HepG2 (cell line): Measurements from ENCODE around the gene SYNJ2. TPM values are rescaled to one million over a fixed set of nuclear protein-coding genes. Genes with fewer than 3 reads are reported as not detected.

Experiments used
- ATAC-seq: fragments of 200-7000 bp; cut with Tn5 transposase; 3 replicates; pipeline ENCODE4 v1.9.1; 2020; ENCODE audit warnings: mild to moderate bottlenecking, moderate library complexity
- BruUV-seq: library from RNA; stranded (reverse); fragments of 400-500 nt; replicated peaks from 2 replicates; lab custom pipeline; 2021; lab: Mats Ljungman, UMichigan
- CTCF ChIA-PET: fragments of 300-600 bp; formaldehyde crosslinking; extraction: SDS; loops from one replicate; lab custom pipeline; 2021; ENCODE audit warnings: low total read pairs, inconsistent platforms, low intra/inter-chr PET ratio; lab: Yijun Ruan, JAX
- POLR2A ChIA-PET: fragments of 350-600 bp; sonication (Branson Sonifier 250); formaldehyde crosslinking; loops from one replicate; lab custom pipeline; 2020; ENCODE audit warnings: antibody characterized with exemption, inconsistent platforms; lab: Yijun Ruan, JAX
- DNase-seq: peaks from one replicate; pipeline ENCODE4 v3.0.0-alpha.2; 2015; ENCODE audit warnings: low spot score
- FAIRE-seq: peaks from 3 replicates; lab custom pipeline; 2011; peaks lifted over from hg19 to GRCh38; lab: Jason Lieb, UNC
- H2AFZ ChIP-seq: one replicate; pipeline ENCODE4 v1.6.1; 2011; ENCODE audit warnings: low read length, inconsistent platforms
- H3K27ac ChIP-seq: fragments of 300-600 bp; 3 replicates; pipeline ENCODE4 v1.8.0; 2011; ENCODE audit warnings: mixed run types, mild to moderate bottlenecking, mixed read lengths, low read length, inconsistent platforms; ENCODE audit not compliant: insufficient read depth; ENCODE audit errors: extremely low read length
- H3K27me3 ChIP-seq, 2 experiments: fragments of 200-600 bp in 1 of 2; 2 replicates in 1 of 2; 3 replicates in 1 of 2; pipeline versions ENCODE4 v1.6.0 to v1.8.0; 2011; ENCODE audit warnings: low read length in 2 of 2, mild to moderate bottlenecking in 2 of 2, moderate library complexity in 2 of 2, inconsistent platforms in 1 of 2; ENCODE audit not compliant: insufficient read depth in 2 of 2, control insufficient read depth in 1 of 2
- H3K36me3 ChIP-seq, 2 experiments: fragments of 200-600 bp in 1 of 2; replicated peaks in 1 of 2; 2 replicates in 1 of 2; 3 replicates in 1 of 2; pipeline versions ENCODE4 v1.5.1 to v1.8.0; 2011; ENCODE audit warnings: low read length in 2 of 2, inconsistent platforms in 1 of 2; ENCODE audit not compliant: insufficient read depth in 2 of 2, control insufficient read depth in 1 of 2
- H3K4me1 ChIP-seq: 2 replicates; pipeline ENCODE4 v1.5.1; 2012; ENCODE audit warnings: low read length, inconsistent platforms; ENCODE audit not compliant: insufficient read depth
- H3K4me2 ChIP-seq: 2 replicates; pipeline ENCODE4 v1.6.0; 2011; ENCODE audit warnings: low read depth, low read length, inconsistent platforms
- H3K4me3 ChIP-seq, 3 experiments: fragments of 200-600 bp in 1 of 3; sonication (generic), shearing (Covaris generic) in 1 of 3; replicated peaks in 1 of 3; 2 replicates each; pipeline ENCODE4 v1.5.1; 2011 to 2016; ENCODE audit warnings: low read length in 3 of 3, inconsistent platforms in 2 of 3, low read depth in 2 of 3, mild to moderate bottlenecking in 2 of 3, control low read depth in 1 of 3, mixed read lengths in 1 of 3; ENCODE audit not compliant: insufficient read depth in 1 of 3
- H3K79me2 ChIP-seq: one replicate; pipeline ENCODE4 v1.6.1; 2011; ENCODE audit warnings: low read length, inconsistent platforms; ENCODE audit not compliant: insufficient read depth
- H3K9ac ChIP-seq: 2 replicates; pipeline ENCODE4 v1.6.0; 2011; ENCODE audit warnings: mild to moderate bottlenecking, low read depth, low read length, inconsistent platforms; ENCODE audit not compliant: insufficient read depth
- H3K9me3 ChIP-seq: 2 replicates; pipeline ENCODE4 v1.5.1; 2012; ENCODE audit warnings: mild to moderate bottlenecking, low read length
- H4K20me1 ChIP-seq: 2 replicates; pipeline ENCODE4 v1.6.0; 2011; ENCODE audit warnings: inconsistent platforms, mild to moderate bottlenecking, low read length, moderate library complexity; ENCODE audit not compliant: insufficient read depth
- AKAP8 ChIP-seq: sonication (generic); formaldehyde crosslinking; IDR thresholded peaks from 2 replicates; pipeline ENCODE4 v1.5.1; 2020; ENCODE audit warnings: mild to moderate bottlenecking, missing genetic modification reagents
- ARID4A ChIP-seq: sonication (generic); formaldehyde crosslinking; IDR thresholded peaks from 2 replicates; pipeline ENCODE4 v1.5.0; 2020; ENCODE audit warnings: mild to moderate bottlenecking, missing genetic modification reagents, borderline replicate concordance
- CBFB ChIP-seq: sonication (generic); formaldehyde crosslinking; IDR thresholded peaks from 2 replicates; pipeline ENCODE4 v1.4.0; 2020; ENCODE audit warnings: missing genetic modification reagents
- EZH2 ChIP-seq: conservative IDR thresholded peaks from 2 replicates; pipeline ENCODE4 v1.6.1; 2012; ENCODE audit warnings: mild to moderate bottlenecking, low read depth, low read length, moderate library complexity
- HMGA1 ChIP-seq: sonication (generic); formaldehyde crosslinking; conservative IDR thresholded peaks from 2 replicates; pipeline ENCODE4 v1.4.0; 2020; ENCODE audit warnings: missing genetic modification reagents
- HNRNPL ChIP-seq: fragments of 200-400 bp; formaldehyde crosslinking; IDR thresholded peaks from 2 replicates; pipeline ENCODE4 v1.6.1; 2017; ENCODE audit warnings: mild to moderate bottlenecking, low read depth, low read length
- MAFK ChIP-seq, 2 experiments: IDR thresholded peaks in 1 of 2; conservative IDR thresholded peaks in 1 of 2; 2 replicates each; pipeline ENCODE4 v1.6.1; 2011; ENCODE audit warnings: improper control_type of control experiment in 2 of 2, low read length in 2 of 2
- NFIB ChIP-seq: sonication (generic); formaldehyde crosslinking; IDR thresholded peaks from 2 replicates; pipeline ENCODE4 v1.9.0; 2021; ENCODE audit warnings: missing genetic modification reagents, mild to moderate bottlenecking, borderline replicate concordance
- NKX3-1 ChIP-seq: sonication (generic); formaldehyde crosslinking; IDR thresholded peaks from 2 replicates; pipeline ENCODE4 v1.5.0; 2020; ENCODE audit warnings: missing genetic modification reagents
- ZBTB1 ChIP-seq: sonication (generic); formaldehyde crosslinking; IDR thresholded peaks from 2 replicates; pipeline ENCODE4 v1.4.0; 2020; ENCODE audit warnings: missing genetic modification reagents, borderline replicate concordance
- ZBTB38 ChIP-seq: sonication (generic); formaldehyde crosslinking; IDR thresholded peaks from 2 replicates; pipeline ENCODE4 v1.5.1; 2020; ENCODE audit warnings: mild to moderate bottlenecking, missing genetic modification reagents
- ZNF143 ChIP-seq: sonication (generic); formaldehyde crosslinking; IDR thresholded peaks from 2 replicates; pipeline ENCODE4 v1.4.0; 2020; ENCODE audit warnings: missing genetic modification reagents
- ZNF20 ChIP-seq: sonication (generic); formaldehyde crosslinking; IDR thresholded peaks from 2 replicates; pipeline ENCODE4 v1.4.0; 2020; ENCODE audit warnings: mild to moderate bottlenecking, moderate library complexity, missing genetic modification reagents
- WGBS: methylation state at CpG from one replicate; pipeline ENCODE4 v1.1.6; 2017; ENCODE audit warnings: low lambda C conversion rate; 5-methylcytosine and 5-hydroxymethylcytosine counted together
- in situ Hi-C: cut with HindIII; loops from 2 replicates; pipeline ENCODE4 v1.10.0; 2017; ENCODE audit warnings: low pct_unique_long_range_greater_than_20kb; ENCODE audit not compliant: extremely low pct_ligation_motif_present
- intact Hi-C: fragments of 100-400 bp; cut with micrococcal nuclease; formaldehyde crosslinking; loops from one replicate; pipeline ENCODE4 v1.10.0; 2022; ENCODE audit not compliant: unreplicated experiment
- polyA plus RNA-seq, 8 experiments: library from polyadenylated mRNA; depleted of rRNA in 3 of 8; stranded (reverse) in 7 of 8; unstranded in 1 of 8; fragments of >200 nt; fragmentation: Illumina TruSeq in 4 of 8; extraction: Trizol in 4 of 8; gene quantifications; 2 replicates each; pipeline versions ENCODE4 v1.2.1 to v1.2.3, GENCODE V29; 2011 to 2016; ENCODE audit warnings: low read depth in 4 of 8, missing spikeins in 1 of 8, mixed read lengths in 1 of 8; ENCODE audit not compliant: insufficient read depth in 1 of 8
- total RNA-seq, 5 experiments: library from RNA; depleted of rRNA; stranded (reverse); fragments of >200 nt; fragmentation: Illumina TruSeq; extraction: Trizol; gene quantifications; 2 replicates each; pipeline ENCODE4 v1.2.3, GENCODE V29; 2016; ENCODE audit warnings: low read depth in 1 of 5
- TF ChIP-seq, protein P1 (sequence below): sonication (generic); formaldehyde crosslinking; IDR thresholded peaks from 2 replicates; pipeline ENCODE4 v1.5.1; 2020; ENCODE audit warnings: mild to moderate bottlenecking, missing genetic modification reagents, moderate library complexity

SYNJ2 gene
- total and polyA plus RNA-seq, 2 of the 13 experiments (the other 11 are each of a cell fraction or from before 2014, with no cell fraction given), result 39.1 to 57.6 TPM

DNA sequence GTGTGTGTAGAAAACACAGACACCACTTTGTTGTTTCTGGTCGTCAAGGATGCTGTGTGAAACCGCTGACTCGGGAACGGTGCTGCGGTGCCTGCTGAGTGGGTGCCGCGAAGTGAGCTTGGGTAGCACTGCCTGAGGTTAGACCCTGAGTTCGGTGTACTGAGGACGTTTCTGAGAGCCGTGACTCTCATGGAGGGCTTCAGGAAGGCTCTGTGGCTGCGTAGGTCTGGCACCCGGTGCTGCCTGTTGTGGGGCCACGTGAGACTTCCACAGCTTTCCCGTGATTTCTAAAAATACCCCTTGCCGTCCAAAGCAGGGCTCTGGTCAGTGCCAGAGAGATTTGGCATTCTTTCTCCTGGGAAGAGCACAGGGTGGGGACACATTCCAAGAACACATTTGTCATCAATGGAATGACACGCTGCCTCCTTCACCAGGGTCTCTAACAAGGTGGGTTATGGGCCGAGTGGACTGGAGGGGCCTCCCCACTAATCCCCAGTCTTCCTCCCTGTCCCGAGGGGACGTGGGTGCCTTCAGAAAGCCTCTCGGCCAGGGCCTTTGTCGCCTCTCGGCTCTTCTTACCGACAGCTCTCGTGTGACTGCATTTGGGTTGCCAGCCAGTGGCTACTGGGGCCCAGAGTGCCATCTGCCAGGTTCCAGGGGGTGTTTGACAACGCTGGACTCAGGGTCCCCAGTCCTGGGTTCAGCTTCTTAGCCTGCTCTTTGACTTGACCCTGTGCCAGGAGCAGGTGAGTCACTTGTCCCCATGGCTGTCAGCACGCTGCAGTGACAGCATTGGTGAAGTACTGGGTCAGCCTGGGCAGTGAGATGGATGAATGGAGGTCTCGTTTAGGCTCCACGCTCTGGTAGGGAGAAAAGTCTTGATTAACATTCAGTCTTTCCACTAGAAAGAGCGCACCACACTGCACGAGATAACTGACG is 62.2 kb downstream of the SYNJ2 start:
- no peak overlapping the region for H3K4me2 ChIP-seq
- no peak overlapping the region for H2AFZ ChIP-seq
- H3K9ac ChIP-seq, result no peak overlapping the region
- POLR2A ChIA-PET, result interaction anchor here (1.3 to 1.6 kb wide), 3 partner anchors 10 to 89 kb away, joined by 4 to 5 read pairs (median 4); no protein-coding TSS in a partner anchor
- peaks cover 36% of the 10 kb centered on the region for H3K79me2 ChIP-seq
- CTCF ChIA-PET, result no interaction called here
- intact Hi-C loops (loop anchor here (1.0 kb wide), 1 partner anchor 13 kb away; no protein-coding TSS in a partner anchor), in situ Hi-C loops (no loop called here)
- H3K4me1 ChIP-seq, result peaks cover 99% of the 10 kb centered on the region
- no peak for ATAC-seq
- DNase-seq, result peak; percentile 45
- H3K27me3 ChIP-seq, result no peaks in the 10 kb centered on the region
- H3K9me3 ChIP-seq, result no peaks in the 10 kb centered on the region
- H3K4me3 ChIP-seq, result no peak overlapping the region
- H4K20me1 ChIP-seq, result no peaks in the 10 kb centered on the region
- peak overlapping the region; percentile 7 for H3K27ac ChIP-seq
- peaks cover 37 to 73% of the 10 kb centered on the region in 2 experiments for H3K36me3 ChIP-seq
- FAIRE-seq, result no peak
- BruUV-seq, result no TSS peak
- WGBS, result 94% methylated on average over 30 of the region's 31 CpGs
- no peak for TF ChIP-seq ARID4A
- TF ChIP-seq ZNF20, result no peak
- no peak for TF ChIP-seq ZBTB1 (CRISPR knock-in tag)
- peak; percentile 72; the same call in 1 of the 2 replicates for TF ChIP-seq HNRNPL
- peak; percentile 71 to 77 for TF ChIP-seq MAFK (conservative IDR thresholded peaks at IDR 0.05 in 1 of 2, IDR thresholded peaks at IDR 0.05 in 1 of 2; ENCODE audit: low read length in 2 of 2)
- TF ChIP-seq ZBTB38 (CRISPR knock-in tag), result peak; percentile 54
- TF ChIP-seq HMGA1, result no peak
- no peak for TF ChIP-seq NFIB
- TF ChIP-seq ZNF143 (CRISPR knock-in tag), result no peak
- no peak for TF ChIP-seq AKAP8 (CRISPR knock-in tag)
- no peak for TF ChIP-seq EZH2
- TF ChIP-seq, protein P1, sequence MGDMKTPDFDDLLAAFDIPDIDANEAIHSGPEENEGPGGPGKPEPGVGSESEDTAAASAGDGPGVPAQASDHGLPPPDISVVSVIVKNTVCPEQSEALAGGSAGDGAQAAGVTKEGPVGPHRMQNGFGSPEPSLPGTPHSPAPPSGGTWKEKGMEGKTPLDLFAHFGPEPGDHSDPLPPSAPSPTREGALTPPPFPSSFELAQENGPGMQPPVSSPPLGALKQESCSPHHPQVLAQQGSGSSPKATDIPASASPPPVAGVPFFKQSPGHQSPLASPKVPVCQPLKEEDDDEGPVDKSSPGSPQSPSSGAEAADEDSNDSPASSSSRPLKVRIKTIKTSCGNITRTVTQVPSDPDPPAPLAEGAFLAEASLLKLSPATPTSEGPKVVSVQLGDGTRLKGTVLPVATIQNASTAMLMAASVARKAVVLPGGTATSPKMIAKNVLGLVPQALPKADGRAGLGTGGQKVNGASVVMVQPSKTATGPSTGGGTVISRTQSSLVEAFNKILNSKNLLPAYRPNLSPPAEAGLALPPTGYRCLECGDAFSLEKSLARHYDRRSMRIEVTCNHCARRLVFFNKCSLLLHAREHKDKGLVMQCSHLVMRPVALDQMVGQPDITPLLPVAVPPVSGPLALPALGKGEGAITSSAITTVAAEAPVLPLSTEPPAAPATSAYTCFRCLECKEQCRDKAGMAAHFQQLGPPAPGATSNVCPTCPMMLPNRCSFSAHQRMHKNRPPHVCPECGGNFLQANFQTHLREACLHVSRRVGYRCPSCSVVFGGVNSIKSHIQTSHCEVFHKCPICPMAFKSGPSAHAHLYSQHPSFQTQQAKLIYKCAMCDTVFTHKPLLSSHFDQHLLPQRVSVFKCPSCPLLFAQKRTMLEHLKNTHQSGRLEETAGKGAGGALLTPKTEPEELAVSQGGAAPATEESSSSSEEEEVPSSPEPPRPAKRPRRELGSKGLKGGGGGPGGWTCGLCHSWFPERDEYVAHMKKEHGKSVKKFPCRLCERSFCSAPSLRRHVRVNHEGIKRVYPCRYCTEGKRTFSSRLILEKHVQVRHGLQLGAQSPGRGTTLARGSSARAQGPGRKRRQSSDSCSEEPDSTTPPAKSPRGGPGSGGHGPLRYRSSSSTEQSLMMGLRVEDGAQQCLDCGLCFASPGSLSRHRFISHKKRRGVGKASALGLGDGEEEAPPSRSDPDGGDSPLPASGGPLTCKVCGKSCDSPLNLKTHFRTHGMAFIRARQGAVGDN (CRISPR knock-in tag), result peak; percentile 72
- TF ChIP-seq NKX3-1 (CRISPR knock-in tag), result no peak
- no peak for TF ChIP-seq CBFB (CRISPR knock-in tag)
